RWPE2 (cell line): ENCODE results near the gene MYO1E.
"Not testable (repeated sequence)": the region's sequence is repeated elsewhere in the genome, so short reads cannot be mapped to it uniquely, and the experiment has no call there.

Source experiments
- ATAC-seq: fragments of 200-7000 bp; cut with Tn5 transposase; 3 replicates; pipeline ENCODE4 v1.9.1; 2021; ENCODE audit warnings: low read depth
- DNase-seq: peaks from one replicate; pipeline ENCODE4 v3.0.0-alpha.2; 2020; ENCODE audit warnings: low spot score
- H3K27ac ChIP-seq: fragments of 450-650 bp; 2 replicates; pipeline ENCODE4 v1.5.1; 2017; ENCODE audit warnings: mild to moderate bottlenecking; ENCODE audit not compliant: poor library complexity, severe bottlenecking
- H3K27me3 ChIP-seq: fragments of 250-450 bp; sonication (Bioruptor Pico); 2 replicates; pipeline ENCODE4 v1.5.1; 2021; ENCODE audit warnings: mild to moderate bottlenecking, moderate library complexity; ENCODE audit not compliant: insufficient read depth, poor library complexity, severe bottlenecking
- H3K36me3 ChIP-seq: fragments of 250-450 bp; sonication (Bioruptor Pico); 2 replicates; pipeline ENCODE4 v1.5.1; 2020; ENCODE audit warnings: low read depth, mild to moderate bottlenecking, moderate library complexity
- H3K4me1 ChIP-seq: fragments of 250-450 bp; sonication (Bioruptor Pico); 2 replicates; pipeline ENCODE4 v1.5.1; 2021; ENCODE audit warnings: mild to moderate bottlenecking, moderate library complexity; ENCODE audit not compliant: insufficient read depth, poor library complexity, severe bottlenecking
- H3K4me3 ChIP-seq: fragments of 250-450 bp; sonication (Bioruptor Pico); 2 replicates; pipeline ENCODE4 v1.5.1; 2021; ENCODE audit warnings: mild to moderate bottlenecking, moderate library complexity; ENCODE audit not compliant: severe bottlenecking
- H3K9me3 ChIP-seq: fragments of 250-450 bp; sonication (Bioruptor Pico); 2 replicates; pipeline ENCODE4 v1.5.1; 2021; ENCODE audit warnings: mild to moderate bottlenecking, moderate library complexity; ENCODE audit not compliant: severe bottlenecking
- CTCF ChIP-seq: fragments of 450-650 bp; IDR thresholded peaks from one replicate; pipeline ENCODE4 v1.5.1; 2017; ENCODE audit warnings: mild to moderate bottlenecking, moderate library complexity; ENCODE audit not compliant: poor library complexity, severe bottlenecking

MYO1E gene

GRCh38 chr15:59401824-59402569 lies 29.3 kb upstream of the MYO1E start:
- TF ChIP-seq CTCF, result no peak
- H3K36me3 ChIP-seq, result no peaks in the 10 kb centered on the region
- DNase-seq (no peak), ATAC-seq (no peak)
- H3K27ac ChIP-seq, result no peak overlapping the region
- H3K9me3 ChIP-seq, result no peaks in the 10 kb centered on the region
- H3K27me3 ChIP-seq, result no peaks in the 10 kb centered on the region
- no peak overlapping the region for H3K4me3 ChIP-seq
- peaks cover 3% of the 10 kb centered on the region for H3K4me1 ChIP-seq

- not testable (repeated sequence) for DNase-seq, H3K36me3 ChIP-seq, ATAC-seq
Measured at GRCh38 chr15:59401051-59401823, 28.6 kb upstream of the MYO1E start.

DNA sequence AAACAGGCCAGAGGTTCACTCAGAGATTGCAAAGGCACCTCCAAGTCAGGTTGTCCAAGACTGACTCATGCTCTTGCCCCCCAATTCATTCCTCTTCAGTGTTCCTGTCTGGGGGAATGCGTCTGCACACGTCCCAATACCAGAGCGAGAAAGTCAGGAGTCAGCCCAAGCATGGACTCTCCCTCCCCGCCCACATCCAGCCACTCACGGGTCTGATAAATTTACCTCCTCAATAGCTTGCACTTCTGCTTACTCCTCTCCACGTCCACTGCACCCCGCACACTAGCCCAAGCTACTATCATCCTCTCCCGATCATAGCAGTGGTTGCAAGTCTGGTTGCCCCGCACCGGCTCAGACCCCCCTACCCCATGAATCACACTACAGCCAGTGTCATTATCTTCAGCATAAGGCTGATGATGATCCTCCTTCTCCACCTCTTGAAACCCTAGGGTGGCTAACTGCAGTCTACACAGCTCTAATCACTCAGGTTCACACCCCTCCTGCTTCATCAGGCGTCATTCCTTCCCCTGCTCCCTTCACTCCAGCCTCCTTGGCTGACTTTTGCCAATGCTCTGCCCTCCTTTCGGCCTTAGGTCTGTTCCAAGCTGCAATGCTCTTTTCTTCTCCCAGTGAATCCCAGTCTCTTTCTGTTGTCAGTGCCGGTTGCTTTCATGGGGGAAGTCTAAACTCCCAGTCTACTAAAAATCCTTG lies 27.6 kb upstream of the MYO1E start:
- no peak for DNase-seq
- Histone ChIP-seq H3K4me1 (peaks cover 3% of the 10 kb centered on the region), H3K4me3 (no peak overlapping the region), H3K9me3 (no peaks in the 10 kb centered on the region), H3K36me3 (no peaks in the 10 kb centered on the region), H3K27ac (no peak overlapping the region), H3K27me3 (no peaks in the 10 kb centered on the region)
- no peak for TF ChIP-seq CTCF
- peak; percentile 54; the same call in 2 of the 3 replicates for ATAC-seq

More at GRCh38 chr15:59401051-59401823, 28.6 kb upstream of the MYO1E start:
- H3K27me3 ChIP-seq, H3K27ac ChIP-seq, H3K9me3 ChIP-seq, H3K4me3 ChIP-seq, H3K4me1 ChIP-seq: not testable (repeated sequence)

DNA sequence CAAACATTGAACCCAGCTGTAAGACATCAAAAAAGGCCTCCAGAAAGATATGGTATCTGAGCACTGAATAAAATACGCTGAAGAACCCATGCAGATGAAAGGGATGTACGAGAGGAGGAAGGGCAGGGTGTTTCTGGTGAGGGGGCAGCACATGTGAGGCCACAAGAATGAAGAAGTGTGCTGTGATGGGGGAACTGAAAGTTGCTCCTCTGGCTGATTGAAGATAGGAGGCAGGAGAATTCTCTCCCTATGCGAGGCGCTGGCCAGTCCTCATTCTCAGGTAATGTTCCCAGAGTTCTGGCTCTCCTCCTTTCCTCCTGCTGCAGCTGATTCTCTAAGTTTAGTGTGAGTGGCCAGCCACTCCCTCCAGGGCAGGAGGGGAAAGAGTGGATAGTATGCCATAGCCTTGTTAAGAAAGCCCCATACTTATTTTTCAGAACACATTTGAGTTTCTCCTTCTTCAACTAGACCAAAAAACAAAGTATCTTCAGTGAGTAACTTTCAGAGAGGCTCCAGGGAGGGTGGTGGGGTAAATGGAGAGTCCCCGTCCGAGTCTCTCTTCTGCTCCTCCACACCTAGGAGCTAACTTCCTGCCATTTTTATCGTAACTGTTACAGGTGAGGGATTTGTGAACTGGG lies 26.9 kb upstream of the MYO1E start:
- ATAC-seq (no peak; the same call in 2 of the 3 replicates), DNase-seq (no peak)
- peaks cover 3% of the 10 kb centered on the region for H3K4me1 ChIP-seq
- no peak overlapping the region for H3K27ac ChIP-seq
- H3K36me3 ChIP-seq, result no peaks in the 10 kb centered on the region
- TF ChIP-seq CTCF, result no peak
- no peaks in the 10 kb centered on the region for H3K9me3 ChIP-seq
- H3K27me3 ChIP-seq, result no peaks in the 10 kb centered on the region
- no peak overlapping the region for H3K4me3 ChIP-seq

GRCh38 chr15:59398220-59398619 lies 25.5 kb upstream of the MYO1E start:
- Histone ChIP-seq H3K4me1 (peaks cover 3% of the 10 kb centered on the region), H3K4me3 (no peak overlapping the region), H3K27me3 (no peaks in the 10 kb centered on the region), H3K9me3 (no peaks in the 10 kb centered on the region), H3K36me3 (no peaks in the 10 kb centered on the region), H3K27ac (no peak overlapping the region)
- ATAC-seq (no peak), DNase-seq (no peak)
- TF ChIP-seq CTCF, result no peak
